Ectodermal cell (in vitro differentiated cells): ENCODE measurements around the gene PIGU.
"Not testable (repeated sequence)": the region's sequence is repeated elsewhere in the genome, so short reads cannot be mapped to it uniquely, and the experiment has no call there.

Experiments
- H3K27ac ChIP-seq: 2 replicates; pipeline ENCODE4 v1.7.0; 2013; ENCODE audit warnings: mild to moderate bottlenecking, low read depth, low read length; ENCODE audit not compliant: insufficient read depth, poor library complexity, severe bottlenecking
- H3K27me3 ChIP-seq: 2 replicates; pipeline ENCODE4 v1.7.0; 2013; ENCODE audit warnings: mild to moderate bottlenecking, low read length; ENCODE audit not compliant: insufficient read depth, control insufficient read depth, poor library complexity, severe bottlenecking
- H3K36me3 ChIP-seq: one replicate; pipeline ENCODE4 v1.7.0; 2013; ENCODE audit warnings: low read length; ENCODE audit not compliant: control insufficient read depth, insufficient read depth
- H3K4me1 ChIP-seq: one replicate; pipeline ENCODE4 v1.7.0; 2013; ENCODE audit warnings: low read length; ENCODE audit not compliant: control insufficient read depth, insufficient read depth
- H3K4me3 ChIP-seq: 2 replicates; pipeline ENCODE4 v1.7.0; 2013; ENCODE audit warnings: low read depth, low read length, control low read depth; ENCODE audit not compliant: insufficient read depth
- H3K9me3 ChIP-seq: 2 replicates; pipeline ENCODE4 v1.7.0; 2013; ENCODE audit warnings: mild to moderate bottlenecking, low read length, moderate library complexity; ENCODE audit not compliant: control insufficient read depth
- WGBS, 2 experiments: methylation state at CpG; one replicate each; pipeline ENCODE4 v1.1.7; 2013; ENCODE audit warnings: missing lambda C conversion rate in 2 of 2; 5-methylcytosine and 5-hydroxymethylcytosine counted together

The PIGU gene

DNA sequence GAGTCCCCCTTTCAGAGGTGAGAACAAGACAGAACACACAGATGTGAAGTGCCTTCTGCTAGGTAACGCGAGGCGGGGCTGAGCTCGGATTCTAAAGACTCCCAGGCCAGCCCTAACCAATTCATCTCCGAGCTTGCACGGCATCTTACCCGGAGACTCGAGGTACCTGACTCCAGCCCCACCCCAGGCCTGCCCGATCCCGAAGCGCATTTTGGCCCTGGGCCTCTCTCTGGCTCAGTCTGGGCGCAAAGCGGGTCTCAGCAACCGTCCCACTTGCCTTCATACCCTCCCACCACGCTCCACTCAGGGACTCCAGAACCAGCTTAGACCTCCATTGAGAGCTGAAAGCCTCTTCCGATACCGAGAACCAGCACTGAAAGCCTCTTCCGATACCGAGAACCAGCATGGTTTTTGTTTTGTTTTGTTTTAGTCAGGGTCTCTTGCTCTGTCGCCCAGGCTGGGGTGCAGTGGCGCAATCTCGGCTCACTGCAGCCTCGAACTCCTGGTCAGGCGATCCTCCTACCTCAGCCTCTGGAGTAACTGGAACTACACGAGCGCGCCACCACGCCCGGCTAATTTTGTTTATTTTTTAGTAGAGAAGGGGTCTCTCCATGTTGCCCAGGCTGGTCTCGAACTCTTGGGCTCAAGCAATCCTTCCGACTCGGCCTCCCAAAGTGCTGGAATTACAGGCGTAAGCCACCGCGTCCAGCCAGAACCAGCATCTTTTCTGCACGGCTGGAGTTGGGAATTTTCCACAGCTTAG is 161.2 kb downstream of the PIGU start:
- Histone ChIP-seq H3K27me3 (no peaks in the 10 kb centered on the region), H3K4me3 (peak overlapping the region; percentile 54), H3K27ac (peak overlapping the region; percentile 76), H3K36me3 (no peaks in the 10 kb centered on the region), H3K4me1 (peaks cover 8% of the 10 kb centered on the region), H3K9me3 (no peaks in the 10 kb centered on the region)
- WGBS, 2 experiments: 7% methylated on average over 36 of the region's 36 CpGs

DNA sequence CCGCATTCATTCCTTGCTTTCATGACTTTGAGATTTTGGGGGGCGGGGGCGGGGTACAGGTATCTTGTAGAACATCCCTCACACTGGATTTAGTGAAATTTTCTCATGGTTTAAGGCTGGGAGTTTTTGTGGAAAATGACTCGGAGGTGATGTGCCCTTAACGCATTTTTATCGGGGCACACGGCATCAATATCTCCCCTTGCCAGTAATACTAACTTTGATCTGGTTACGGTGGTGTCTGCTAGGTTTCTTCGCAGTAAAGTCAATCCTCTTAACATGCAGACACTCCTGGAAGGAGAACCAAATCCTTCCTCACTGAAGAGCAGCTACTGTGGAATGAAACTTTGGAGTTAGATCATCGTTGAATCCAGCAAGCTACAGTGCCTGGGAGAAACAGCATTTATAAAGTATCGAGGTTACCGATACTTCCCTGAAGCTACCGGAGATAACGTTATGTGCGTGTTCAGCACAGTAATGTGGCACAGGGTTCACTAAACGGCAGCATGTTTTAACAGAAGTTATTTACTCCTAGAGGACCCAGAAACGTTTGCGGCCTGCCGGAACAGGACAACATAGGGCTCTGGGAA is 161.9 kb downstream of the PIGU start:
- Histone ChIP-seq H3K4me3 (peak overlapping the region; percentile 54), H3K4me1 (peaks cover 8% of the 10 kb centered on the region), H3K36me3 (no peaks in the 10 kb centered on the region), H3K27ac (peak overlapping the region; percentile 76), H3K9me3 (no peaks in the 10 kb centered on the region), H3K27me3 (no peaks in the 10 kb centered on the region)
- WGBS, 2 experiments: 47 to 53% methylated on average over 19 of the region's 19 CpGs

DNA sequence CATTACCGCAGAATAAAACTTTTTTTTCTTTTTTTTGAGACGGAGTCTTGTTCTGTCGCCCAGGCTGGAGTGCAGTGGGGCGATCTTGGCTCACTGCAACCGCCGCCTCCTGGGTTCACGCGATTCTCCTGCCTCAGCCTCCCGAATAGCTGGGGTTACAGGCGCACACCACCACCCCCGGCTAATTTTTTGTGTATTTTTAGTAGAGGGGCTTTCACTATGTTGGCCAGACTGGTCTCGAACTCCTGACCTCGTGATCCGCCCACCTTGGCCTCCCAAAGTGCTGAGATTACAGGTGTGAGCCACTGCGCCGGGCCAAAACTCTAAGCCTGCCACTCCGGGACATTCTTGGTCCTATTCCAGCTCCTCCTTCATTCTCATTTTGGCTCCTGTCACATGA is 162.9 kb downstream of the PIGU start:
- not testable (repeated sequence) for H3K36me3 ChIP-seq, H3K4me1 ChIP-seq, H3K27me3 ChIP-seq, H3K9me3 ChIP-seq, H3K27ac ChIP-seq, H3K4me3 ChIP-seq
- 93 to 94% methylated on average over 17 of the region's 17 CpGs for WGBS, 2 experiments

DNA sequence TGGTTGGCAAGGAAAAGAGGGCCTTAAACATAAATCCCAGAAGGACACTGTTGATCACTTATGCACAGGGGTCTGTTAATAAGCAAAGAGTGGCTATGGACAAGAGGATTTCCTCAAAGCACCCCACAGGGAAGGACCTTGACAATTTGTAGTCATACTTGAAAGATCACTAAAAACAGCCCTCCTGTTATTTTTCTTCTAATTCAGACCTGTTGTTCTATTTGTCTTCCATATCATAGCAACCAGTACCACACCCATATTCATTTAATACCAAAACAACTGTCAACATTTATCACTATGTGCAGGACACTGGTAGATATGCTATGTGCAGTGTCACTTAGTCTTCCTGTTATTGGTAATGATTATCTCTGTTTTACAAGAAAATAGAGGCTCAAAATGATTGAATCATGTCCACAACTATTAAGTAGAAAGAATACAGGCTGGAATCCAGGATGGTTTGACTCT is 163.9 kb downstream of the PIGU start:
- no peaks in the 10 kb centered on the region for H3K36me3 ChIP-seq
- no peak overlapping the region for H3K4me3 ChIP-seq
- no peak overlapping the region for H3K27ac ChIP-seq
- H3K9me3 ChIP-seq: no peaks in the 10 kb centered on the region
- H3K4me1 ChIP-seq: peaks cover 8% of the 10 kb centered on the region
- H3K27me3 ChIP-seq: no peaks in the 10 kb centered on the region

DNA sequence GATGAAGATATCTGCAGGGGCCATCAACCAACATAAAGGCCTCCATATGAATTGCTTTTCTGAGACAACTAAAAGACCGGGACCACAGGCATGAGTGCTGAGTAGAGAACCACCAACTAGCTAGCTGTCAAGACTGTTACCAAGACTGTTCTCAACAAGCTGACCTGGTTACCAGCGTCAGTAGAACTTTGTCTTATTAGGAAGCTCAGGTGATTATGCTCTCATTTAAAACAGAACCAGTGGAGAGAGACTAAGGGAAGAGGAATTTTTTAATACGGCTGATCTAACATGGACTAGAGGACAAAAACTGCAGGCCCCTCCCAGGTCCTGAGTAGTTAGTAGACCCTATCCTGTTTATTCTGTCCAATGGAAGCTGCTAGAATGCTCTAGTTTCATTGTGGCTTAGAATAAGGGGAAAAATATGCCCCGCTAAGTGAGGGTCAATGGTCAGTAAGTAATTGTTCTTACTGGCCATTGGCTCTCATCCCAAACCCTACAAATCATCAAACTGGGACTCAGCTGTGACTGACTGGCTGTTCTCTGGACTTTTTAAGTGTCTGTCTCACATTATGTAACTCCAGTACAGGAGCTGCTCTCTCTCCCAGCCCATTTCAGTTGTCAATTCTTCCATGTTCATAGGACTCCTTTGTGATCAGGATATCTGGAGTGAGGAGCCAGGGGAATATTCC is 164.5 kb downstream of the PIGU start:
- Histone ChIP-seq H3K27me3 (no peaks in the 10 kb centered on the region), H3K36me3 (no peaks in the 10 kb centered on the region), H3K4me1 (peaks cover 8% of the 10 kb centered on the region), H3K27ac (no peak overlapping the region), H3K4me3 (no peak overlapping the region), H3K9me3 (no peaks in the 10 kb centered on the region)
- 94% methylated on average over 4 of the region's 4 CpGs for WGBS, 2 experiments

DNA sequence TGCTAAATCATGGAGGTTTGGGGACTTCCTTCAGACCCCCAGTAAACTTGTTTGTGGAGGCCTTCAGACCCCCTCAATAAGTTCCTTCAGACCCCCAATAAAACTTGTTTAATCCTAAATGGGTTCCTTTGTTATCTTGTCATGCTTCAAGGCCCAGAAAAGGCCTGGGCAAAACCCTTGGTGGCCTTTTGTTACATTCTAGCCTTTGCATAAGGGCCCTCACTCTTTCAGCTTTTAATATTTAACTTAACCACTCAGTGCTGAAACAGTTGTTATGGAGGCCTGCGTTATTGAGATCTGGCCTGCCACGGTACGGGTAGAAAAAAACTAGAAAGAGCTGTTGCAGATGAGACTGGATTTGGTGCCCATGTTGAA is 165.0 kb downstream of the PIGU start:
- WGBS, 2 experiments: 81 to 97% methylated on average over 3 of the region's 3 CpGs
- Histone ChIP-seq H3K27ac (no peak overlapping the region), H3K4me1 (peaks cover 4% of the 10 kb centered on the region), H3K4me3 (no peak overlapping the region), H3K9me3 (no peaks in the 10 kb centered on the region), H3K27me3 (no peaks in the 10 kb centered on the region), H3K36me3 (no peaks in the 10 kb centered on the region)

DNA sequence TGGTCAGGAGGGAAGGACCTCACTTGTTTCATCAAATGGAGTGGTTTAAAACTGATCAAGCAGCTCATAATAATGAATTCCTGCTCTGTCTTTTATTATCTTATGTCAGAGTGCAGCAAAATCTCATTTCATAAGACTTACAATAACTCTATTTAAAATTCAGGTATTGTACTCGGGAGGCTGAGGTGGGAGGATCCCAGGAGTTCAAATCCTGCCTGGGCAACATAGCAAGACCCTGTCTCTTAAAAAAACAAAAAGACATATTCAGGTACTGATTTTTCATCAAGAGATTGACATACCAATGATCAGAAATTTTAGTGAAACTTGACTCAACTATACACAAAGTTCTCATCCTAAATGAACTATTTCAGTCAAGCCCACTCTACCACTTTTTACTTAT is 166.3 kb downstream of the PIGU start:
- no peak overlapping the region for H3K27ac ChIP-seq
- peaks cover 4% of the 10 kb centered on the region for H3K4me1 ChIP-seq
- 95 to 100% methylated on average over 1 of the region's 1 CpG for WGBS, 2 experiments
- no peak overlapping the region for H3K4me3 ChIP-seq
- H3K27me3 ChIP-seq: no peaks in the 10 kb centered on the region
- no peaks in the 10 kb centered on the region for H3K9me3 ChIP-seq
- no peaks in the 10 kb centered on the region for H3K36me3 ChIP-seq
